Measurements from ENCODE around the gene ADGRV1. TPM values are rescaled to one million over a fixed set of nuclear protein-coding genes. Genes with fewer than 3 reads are reported as not detected.

Gene ADGRV1
- total and polyA plus RNA-seq, 9 of the 15 experiments (the other 6 are each of a cell fraction or from before 2014, with no cell fraction given): 21.7 to 156 (median 58.2) TPM

GRCh38 chr5:91101600-91102379 lies 543.2 kb downstream of the ADGRV1 start (continued):
- TF ChIP-seq MAFK (IDR thresholded peaks at IDR 0.05; ENCODE audit: low read length) (peak; percentile 35), HMGXB4 (CRISPR knock-in tag; IDR thresholded peaks at IDR 0.05) (no peak), TGIF2 (CRISPR knock-in tag; IDR thresholded peaks at IDR 0.05) (no peak), DNMT1 (IDR thresholded peaks at IDR 0.05) (no peak), CTBP1 (IDR thresholded peaks at IDR 0.05; ENCODE audit: borderline replicate concordance) (peak; percentile 17; the same call in 1 of the 2 replicates), NFIC (IDR thresholded peaks at IDR 0.05) (no peak), MED1 (CRISPR knock-in tag; IDR thresholded peaks at IDR 0.05; ENCODE audit: borderline replicate concordance) (no peak), RAD21 (CRISPR knock-in tag; conservative IDR thresholded peaks at IDR 0.05 in 1 of 2, IDR thresholded peaks at IDR 0.05 in 1 of 2) (peak; percentile 79 to 93), RBM39 (optimal IDR thresholded peaks at IDR 0.05; ENCODE audit: low read depth, low read length) (no peak), FOXK1 (CRISPR knock-in tag; IDR thresholded peaks at IDR 0.05; ENCODE audit: borderline replicate concordance) (no peak), REST (IDR thresholded peaks at IDR 0.05; ENCODE audit: borderline replicate concordance) (peak; percentile 84), REST (CRISPR knock-in tag; IDR thresholded peaks at IDR 0.05; ENCODE audit: low read depth) (no peak), MAZ (CRISPR knock-in tag; conservative IDR thresholded peaks at IDR 0.05 in 1 of 2, IDR thresholded peaks at IDR 0.05 in 1 of 2) (peak in 1 of 2 experiments; percentile 53; a peak in 1 of 4 replicates), FOXJ2 (tag; IDR thresholded peaks at IDR 0.05) (0 out of 2 replicates have a peak, but pooled peaks have one; percentile 47), DEAF1 (CRISPR knock-in tag; IDR thresholded peaks at IDR 0.05) (peak; percentile 84), C11orf30 (IDR thresholded peaks at IDR 0.05; ENCODE audit: low read depth) (peak; percentile 43; the same call in 1 of the 2 replicates)

All from K562 (cell line).